ENCODE results near the gene ARHGEF25.
A peak's percentile ranks its signal among the peaks of the same experiment; 100 is the strongest.
"Not testable (repeated sequence)": the region's sequence is repeated elsewhere in the genome, so short reads cannot be mapped to it uniquely, and the experiment has no call there.

Gene ARHGEF25

DNA sequence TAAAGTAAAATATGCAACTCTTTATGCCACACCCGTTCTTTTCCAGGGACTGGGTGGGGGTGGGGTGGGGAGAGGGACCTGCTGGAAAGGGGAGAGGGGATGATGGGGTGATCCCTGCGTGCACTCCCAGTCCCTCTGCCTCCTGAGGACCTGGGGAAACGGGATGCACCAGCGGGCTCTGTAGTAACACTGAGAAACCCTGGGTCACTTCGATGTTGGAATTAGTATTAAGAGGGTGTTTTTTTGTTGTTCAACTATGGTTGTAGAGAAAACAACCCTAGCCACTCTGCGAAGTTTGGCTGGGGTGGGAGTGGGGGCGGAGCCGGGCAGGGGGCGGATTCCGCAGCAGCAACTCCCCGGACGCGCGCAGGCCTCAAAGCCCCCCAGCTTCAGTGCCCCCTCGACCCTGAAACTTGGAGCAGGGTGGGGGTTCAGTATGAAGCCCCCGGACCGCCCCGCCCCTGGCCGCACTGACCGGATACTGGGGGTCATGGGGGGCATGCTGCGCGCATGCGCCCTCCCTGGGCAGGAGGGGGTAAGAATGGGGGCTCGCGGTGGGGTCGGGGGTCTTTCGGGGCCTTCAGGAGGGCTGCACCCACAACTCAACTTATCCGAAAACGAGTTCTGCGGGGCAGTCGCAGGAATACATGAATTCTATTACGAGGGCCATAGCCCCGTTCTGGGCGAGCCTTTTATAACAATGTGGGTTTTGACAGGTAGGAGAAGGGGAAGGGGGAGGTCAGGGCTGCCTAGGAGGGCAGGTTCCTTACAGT is 1.3 kb upstream of the ARHGEF25 start:
- DNase-seq: no peak

GRCh38 chr12:57610554-57611107 is 604 bp upstream of the ARHGEF25 start:
- peak; percentile 20 for DNase-seq

DNA sequence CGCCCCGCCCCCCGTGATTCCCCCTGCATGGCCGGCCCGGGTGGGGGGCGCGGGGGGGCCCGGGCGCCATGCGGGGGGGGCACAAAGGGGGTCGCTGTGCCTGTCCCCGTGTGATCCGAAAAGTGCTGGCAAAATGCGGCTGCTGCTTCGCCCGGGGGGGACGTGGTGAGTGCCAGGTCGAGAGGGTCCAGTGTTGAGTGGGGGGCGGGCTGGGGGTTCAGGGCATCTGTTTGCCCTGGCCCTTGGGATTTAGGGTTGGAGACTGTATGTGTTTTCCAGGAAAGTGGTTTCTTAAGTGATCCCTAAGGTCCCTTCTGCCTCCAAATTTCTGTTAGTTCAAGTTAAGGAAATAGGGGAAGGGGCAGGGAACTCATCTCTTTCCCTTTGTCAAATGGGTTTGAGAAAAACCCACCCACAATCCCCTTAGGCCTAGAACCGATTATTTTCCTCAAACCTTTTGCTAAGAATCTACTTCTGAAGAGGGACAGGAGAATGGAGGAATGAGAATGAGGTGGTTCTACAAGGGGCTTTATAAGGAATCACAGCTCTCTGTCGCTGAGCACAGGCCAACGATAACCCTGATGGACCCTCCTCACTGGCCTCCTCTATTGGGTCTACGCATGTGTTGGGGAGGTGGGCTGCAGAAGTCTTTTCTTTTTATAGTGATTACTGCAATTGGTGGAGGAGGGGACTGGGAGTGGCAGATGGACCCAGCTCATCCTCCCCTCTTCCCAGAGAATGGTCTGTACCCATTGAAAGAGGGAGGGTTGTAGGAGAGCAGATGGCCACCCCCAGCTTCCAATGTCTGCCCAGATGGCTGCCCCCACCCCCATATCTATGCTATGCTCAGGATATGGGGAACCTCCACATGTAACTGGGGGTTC is 834 bp downstream of the ARHGEF25 start:
- DNase-seq: no peak

GRCh38 chr12:57612711-57613426 is 1.6 kb downstream of the ARHGEF25 start:
- DNase-seq: no peak

DNA sequence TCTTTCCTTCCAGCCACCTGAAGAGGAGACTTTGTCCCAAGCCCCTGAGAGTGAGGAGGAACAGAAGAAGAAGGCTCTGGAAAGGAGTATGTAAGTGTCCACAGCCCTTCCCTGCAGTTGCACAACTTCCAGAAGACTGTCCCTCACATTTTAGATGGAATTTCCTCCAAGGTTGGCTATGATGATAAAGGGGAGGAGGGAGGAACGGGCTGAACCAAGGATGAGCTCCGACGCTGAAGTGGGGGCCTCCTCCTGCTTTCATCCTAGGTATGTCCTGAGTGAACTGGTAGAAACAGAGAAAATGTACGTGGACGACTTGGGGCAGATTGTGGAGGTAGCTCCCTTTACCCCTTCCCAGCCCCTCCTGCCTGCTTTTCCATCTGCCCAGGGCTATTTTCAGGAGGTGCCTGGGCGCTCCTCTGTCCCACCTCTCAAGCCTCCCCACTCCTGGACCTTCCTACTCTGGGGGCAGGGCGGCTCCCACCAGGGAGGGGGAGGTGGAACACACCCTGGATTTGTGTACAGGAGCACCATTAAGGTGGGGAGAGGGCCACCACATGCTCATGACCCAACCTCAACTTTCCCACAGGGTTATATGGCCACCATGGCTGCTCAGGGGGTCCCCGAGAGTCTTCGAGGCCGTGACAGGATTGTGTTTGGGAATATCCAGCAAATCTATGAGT is 2.3 kb downstream of the ARHGEF25 start:
- no peak for DNase-seq

- no peak for DNase-seq
These were observed 3.1 kb downstream of the ARHGEF25 start for GRCh38 chr12:57614178-57614947.

DNA sequence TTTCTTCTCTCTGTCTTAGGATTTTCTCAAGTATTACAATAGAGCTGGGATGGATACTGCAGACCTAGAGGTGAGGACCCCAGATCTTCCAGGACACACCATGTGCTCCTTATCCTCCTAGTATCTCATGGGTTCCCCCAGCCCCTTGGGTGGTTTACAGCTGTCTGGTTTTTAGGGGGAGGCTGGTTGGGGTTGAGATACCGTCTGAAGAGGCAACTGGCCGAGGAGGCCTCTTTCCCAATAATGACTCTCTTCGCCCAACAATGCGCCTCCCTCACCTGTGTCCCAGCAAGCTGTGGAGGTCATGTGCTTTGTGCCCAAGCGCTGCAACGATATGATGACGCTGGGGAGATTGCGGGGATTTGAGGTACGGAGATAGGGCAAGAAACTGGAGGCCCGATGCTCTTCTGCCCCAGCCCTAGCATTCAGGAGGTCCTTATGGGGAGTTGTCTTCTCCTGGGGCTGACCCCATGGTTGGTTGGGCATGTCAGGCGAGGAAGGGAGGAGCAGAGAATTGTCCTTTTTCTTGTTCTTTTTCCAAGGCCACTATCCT is 3.8 kb downstream of the ARHGEF25 start:
- no peak for DNase-seq

GRCh38 chr12:57615637-57616036 is 4.4 kb downstream of the ARHGEF25 start:
- DNase-seq: no peak

DNA sequence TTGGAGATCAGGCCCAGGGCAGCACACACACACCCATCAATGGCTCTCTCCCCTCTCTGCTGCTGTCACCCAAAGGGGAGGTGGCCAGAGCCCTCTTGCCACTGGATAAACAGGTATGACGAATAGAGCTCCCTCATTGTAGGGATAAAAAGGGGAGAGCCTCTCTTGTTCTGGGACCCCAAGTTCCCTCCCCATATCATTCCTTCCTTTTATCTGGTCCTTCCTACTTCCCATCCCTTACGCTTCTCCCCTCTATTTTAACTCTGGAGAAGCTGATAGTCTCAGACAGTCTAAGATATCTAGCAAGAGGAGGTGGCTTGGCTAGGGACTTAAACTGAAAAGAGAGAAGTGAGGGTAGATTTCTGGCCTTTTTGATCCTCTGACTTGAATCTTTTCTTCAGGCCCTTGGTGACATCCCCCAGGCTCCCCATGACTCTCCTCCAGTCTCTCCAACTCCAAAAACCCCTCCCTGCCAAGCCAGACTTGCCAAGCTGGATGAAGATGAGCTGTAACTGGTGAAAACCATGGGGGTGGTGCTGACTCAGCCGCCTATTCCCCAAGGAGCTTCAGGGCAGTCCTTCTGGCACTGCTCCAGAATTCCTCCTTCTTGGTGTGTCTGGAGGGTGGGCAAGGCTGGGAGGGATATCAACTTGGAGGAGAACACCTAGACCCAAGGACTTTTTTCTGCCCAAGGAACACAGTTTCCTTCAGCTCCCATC is 5.3 kb downstream of the ARHGEF25 start:
- DNase-seq: no peak

- no peak for DNase-seq
These were observed 6.7 kb downstream of the ARHGEF25 start for GRCh38 chr12:57617942-57618341.

DNA sequence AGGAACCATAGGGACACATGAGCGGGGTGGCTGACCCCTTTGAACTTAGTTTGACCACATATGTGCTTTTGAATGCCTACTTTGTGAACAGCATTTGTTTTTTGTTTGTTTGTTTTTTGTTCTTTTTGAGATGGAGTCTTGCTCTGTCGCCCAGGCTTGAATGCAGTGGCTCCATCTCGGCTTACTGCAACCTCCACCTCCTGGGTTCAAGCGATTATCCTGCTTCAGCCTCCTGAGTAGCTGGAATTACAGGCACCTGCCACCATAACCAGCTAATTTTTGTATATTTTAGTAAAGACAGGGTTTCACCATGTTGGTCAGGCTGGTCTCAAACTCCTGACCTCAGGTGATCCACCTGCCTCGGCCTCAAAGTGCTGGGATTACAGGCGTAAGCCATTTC is 7.2 kb downstream of the ARHGEF25 start:
- not testable (repeated sequence) for DNase-seq

DNA sequence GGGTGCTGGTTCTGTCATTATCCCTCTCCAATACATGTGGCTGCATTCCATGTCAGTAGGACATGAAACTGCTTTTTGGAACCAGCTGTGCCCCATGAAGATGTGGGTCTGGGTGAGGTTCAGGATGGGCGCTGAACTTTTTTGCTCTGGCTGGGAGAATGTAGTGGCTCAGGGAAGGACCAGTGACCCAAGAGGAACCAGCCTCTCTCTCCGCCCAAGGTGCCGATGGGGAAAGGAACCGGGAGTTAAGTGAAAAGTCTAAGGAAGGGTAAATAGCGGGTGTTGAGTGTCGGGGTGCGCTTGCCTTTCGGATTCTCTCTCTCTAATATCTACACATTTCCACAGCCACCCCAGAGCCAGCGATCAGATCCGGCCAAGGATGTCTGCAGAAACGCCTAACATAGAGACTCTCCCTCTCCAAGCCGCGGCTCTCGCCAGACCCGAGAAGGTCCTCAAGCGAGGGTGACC is 7.8 kb downstream of the ARHGEF25 start:
- no peak for DNase-seq

DNA sequence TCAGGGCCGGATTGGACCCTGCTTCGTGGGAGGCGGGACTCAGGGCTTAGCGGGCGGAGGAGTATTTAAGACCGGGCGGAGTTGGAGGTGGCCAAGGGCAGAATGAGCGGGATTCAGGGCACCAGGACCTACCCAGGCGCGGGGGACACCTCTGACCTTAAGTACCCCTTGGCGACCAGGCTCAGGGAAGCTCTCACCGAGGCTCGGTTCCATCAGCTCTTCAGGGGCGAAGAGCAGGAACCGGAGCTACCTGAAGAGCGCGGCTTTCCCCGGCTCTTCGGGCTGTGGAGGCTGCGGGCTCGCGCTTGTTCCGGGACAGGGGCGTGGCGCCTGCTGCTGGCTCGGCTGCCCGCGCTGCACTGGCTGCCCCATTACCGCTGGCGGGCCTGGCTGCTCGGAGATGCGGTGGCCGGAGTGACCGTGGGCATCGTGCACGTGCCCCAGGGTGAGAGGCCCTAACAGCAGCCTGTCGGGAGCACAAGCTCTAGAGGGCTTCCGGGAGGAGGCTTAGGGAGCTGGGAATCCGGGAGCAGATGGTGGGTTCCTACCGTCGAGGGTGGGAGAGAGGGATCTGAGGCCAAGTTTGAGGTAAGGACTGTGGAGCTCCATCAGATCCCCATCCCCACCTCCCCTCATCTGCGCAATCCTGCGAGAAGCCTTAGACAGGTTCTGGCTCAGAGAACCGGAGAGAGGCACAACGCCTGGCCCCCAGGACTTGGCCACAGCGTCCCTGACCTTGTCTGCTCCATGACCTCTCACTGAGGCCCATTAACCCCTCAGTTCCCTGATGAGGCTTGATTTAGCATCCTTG is 8.4 kb downstream of the ARHGEF25 start:
- DNase-seq: no peak

- DNase-seq: no peak
These were observed 9.2 kb downstream of the ARHGEF25 start for GRCh38 chr12:57620245-57620935.

DNA sequence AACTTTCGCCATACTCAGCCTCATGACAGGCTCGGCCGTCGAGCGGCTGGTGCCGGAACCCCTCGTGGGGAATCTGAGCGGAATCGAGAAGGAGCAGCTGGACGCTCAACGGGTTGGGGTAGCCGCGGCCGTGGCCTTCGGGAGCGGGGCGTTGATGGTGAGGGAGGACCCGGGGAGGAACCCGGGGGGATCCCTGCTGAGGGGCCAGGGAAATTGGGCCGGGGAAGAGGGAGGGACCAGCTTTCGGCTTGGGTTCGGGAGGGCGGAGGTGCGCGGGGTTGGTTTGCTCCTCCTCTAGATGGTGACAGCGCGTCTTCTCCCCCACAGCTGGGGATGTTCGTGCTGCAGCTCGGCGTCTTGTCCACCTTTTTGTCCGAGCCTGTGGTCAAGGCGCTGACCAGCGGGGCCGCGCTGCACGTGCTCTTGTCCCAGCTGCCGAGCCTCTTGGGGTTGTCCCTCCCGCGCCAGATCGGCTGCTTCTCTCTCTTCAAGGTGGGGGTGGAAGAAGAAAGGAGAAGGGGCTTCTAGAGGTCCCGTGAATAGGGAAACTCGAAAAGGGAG is 9.8 kb downstream of the ARHGEF25 start:
- no peak for DNase-seq

DNA sequence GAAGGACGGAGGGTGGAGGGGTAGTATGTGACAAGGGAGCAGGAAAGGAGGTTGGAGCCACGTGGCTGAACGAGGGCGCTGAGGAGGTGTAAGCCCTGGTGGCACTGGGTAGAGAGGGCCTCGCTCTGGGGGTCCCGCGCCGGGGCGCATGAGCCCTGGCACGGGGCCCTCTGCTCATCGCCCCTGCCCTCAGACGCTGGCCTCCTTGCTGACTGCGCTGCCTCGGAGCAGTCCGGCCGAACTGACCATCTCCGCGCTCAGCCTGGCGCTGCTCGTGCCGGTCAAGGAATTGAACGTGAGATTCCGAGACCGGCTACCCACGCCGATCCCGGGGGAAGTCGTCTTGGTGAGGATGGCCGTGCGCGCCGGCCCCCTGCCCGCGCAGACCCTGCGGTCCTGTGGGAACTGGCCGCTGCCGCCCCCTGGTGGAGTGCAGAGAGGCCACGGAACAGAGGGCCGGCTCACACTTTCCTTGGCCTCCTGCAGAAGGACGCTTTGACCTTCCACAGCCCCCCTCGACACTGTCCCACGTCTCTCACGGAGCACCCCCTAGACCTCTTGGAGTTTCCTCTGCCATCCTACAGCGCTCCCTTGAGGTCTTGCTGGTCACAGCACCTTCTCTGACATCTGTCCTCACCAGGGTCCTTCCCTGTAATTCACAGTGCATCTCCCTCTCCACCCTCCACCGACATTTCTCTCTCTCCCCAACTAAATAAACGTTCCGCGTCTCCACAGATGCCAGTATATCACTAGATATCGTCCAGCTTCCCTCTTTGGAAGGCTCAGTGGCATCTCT is 10.5 kb downstream of the ARHGEF25 start:
- peak; percentile 25 for DNase-seq

DNA sequence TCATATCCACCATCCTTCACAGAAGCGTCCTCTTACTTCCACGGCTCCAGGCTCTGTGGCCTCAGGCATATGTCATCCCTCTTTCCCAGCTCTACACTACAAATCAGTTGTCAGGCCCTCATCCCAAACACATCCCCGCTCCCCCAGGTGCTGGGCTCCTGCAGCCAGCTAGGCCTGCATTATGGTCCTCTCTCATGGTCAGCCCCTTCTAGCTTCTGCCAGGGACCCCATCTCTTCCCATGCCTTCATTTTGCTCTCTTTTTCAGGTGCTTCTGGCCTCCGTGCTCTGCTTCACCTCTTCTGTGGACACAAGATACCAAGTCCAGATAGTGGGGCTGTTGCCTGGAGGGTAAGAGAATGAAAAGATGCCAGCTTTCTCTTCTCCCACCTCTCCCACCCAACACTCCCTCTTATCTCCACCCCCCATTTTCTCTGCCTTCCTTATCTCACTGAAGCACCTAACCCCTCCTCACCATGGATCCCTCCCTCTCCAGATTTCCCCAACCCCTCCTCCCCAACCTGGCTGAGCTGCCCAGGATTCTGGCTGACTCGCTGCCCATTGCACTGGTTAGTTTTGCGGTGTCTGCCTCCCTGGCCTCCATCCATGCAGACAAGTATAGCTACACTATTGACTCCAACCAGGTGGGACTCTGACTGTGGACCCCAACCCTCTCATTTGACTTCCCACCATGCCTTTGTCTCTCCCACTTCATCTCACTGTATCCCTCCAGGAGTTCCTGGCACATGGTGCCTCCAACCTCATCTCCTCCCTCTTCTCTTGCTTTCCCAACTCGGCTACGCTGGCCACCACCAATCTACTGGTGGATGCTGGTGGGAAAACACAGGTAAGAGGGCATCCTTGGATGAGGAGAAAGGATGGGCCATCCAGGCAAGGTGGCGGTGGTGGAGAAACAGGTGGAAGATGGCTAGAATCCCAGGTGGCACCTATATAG is 11.3 kb downstream of the ARHGEF25 start:
- DNase-seq: no peak

All from NCI-H1105 treated with DMSO at 0.1 percent for 48 hours (cell line).